Activated CD8-positive, alpha-beta memory T cell treated with anti-CD3 and anti-CD28 coated beads, Interleukin-2, amount 10 ng/mL, durations not matched to agents 7 days and 5 days (primary cell): ENCODE measurements around the gene LAP3. TPM values are rescaled to one million over a fixed set of nuclear protein-coding genes. Genes with fewer than 3 reads are reported as not detected.
"Not testable (repeated sequence)": the region's sequence is repeated elsewhere in the genome, so short reads cannot be mapped to it uniquely, and the experiment has no call there.

Experiments
- ATAC-seq: fragments of 150-1000 bp; cut with Tn5 transposase; one replicate; pipeline ENCODE4 v1.10.0; 2021; ENCODE audit warnings: moderate library complexity
- CTCF ChIA-PET: fragments of 350-600 bp; sonication (Branson Sonifier 250); formaldehyde crosslinking; loops from one replicate; lab custom pipeline; 2021; ENCODE audit warnings: antibody characterized with exemption; lab: Charles Lee
- DNase-seq: peaks from one replicate; pipeline ENCODE4 v3.0.0-alpha.2; 2020
- H3K27ac Mint-ChIP-seq: one replicate; pipeline ENCODE4 v1.8.0; 2021; ENCODE audit warnings: mild to moderate bottlenecking, mixed read lengths
- H3K27me3 Mint-ChIP-seq: one replicate; pipeline ENCODE4 v1.8.0; 2021; ENCODE audit warnings: mixed read lengths
- H3K36me3 Mint-ChIP-seq: one replicate; pipeline ENCODE4 v1.8.0; 2021; ENCODE audit warnings: mild to moderate bottlenecking, mixed read lengths
- H3K4me1 Mint-ChIP-seq: one replicate; pipeline ENCODE4 v1.8.0; 2021; ENCODE audit warnings: mixed read lengths
- H3K4me3 Mint-ChIP-seq: one replicate; pipeline ENCODE4 v1.8.0; 2021; ENCODE audit warnings: mild to moderate bottlenecking, moderate library complexity, mixed read lengths
- H3K9me3 Mint-ChIP-seq: one replicate; pipeline ENCODE4 v1.8.0; 2022; ENCODE audit warnings: low read depth, mixed read lengths
- total RNA-seq, 2 experiments: library from RNA; stranded (reverse); gene quantifications; one replicate each; pipeline ENCODE4 v1.2.3, GENCODE V29; 2021

Gene LAP3
- total RNA-seq, 2 experiments from 2014 or later: 198 to 249 TPM

DNA sequence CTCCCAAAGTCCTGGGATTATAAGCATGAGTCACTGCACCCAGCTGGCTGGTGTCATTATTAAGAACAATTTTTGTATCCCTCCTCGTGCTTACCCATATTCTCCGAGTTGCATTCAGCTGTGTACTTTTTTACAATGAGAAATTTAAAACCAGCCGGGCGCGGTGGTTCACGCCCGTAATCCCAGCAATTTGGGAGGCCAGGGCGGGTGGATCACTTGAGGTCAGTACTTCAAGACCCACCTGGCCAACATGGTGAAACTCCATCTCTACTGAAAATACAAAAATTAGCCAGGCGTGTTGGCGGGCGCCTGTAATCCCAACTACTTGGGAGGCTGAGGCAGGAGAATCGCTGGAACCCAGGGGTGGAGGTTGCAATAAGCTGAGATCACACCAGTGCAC is 1.8 kb upstream of the LAP3 start:
- H3K9me3 Mint-ChIP-seq, H3K4me3 Mint-ChIP-seq, ATAC-seq, DNase-seq, H3K27me3 Mint-ChIP-seq, H3K27ac Mint-ChIP-seq: not testable (repeated sequence)
- CTCF ChIA-PET: interaction anchor here (0.9 to 2.0 kb wide), 3 partner anchors 26 to 234 kb away, joined by 3 to 13 read pairs (median 7); partner anchors contain the start of genes DCAF16 and NCAPG
- peaks cover 29% of the 10 kb centered on the region for H3K4me1 Mint-ChIP-seq
- H3K36me3 Mint-ChIP-seq: peaks cover 20% of the 10 kb centered on the region

DNA sequence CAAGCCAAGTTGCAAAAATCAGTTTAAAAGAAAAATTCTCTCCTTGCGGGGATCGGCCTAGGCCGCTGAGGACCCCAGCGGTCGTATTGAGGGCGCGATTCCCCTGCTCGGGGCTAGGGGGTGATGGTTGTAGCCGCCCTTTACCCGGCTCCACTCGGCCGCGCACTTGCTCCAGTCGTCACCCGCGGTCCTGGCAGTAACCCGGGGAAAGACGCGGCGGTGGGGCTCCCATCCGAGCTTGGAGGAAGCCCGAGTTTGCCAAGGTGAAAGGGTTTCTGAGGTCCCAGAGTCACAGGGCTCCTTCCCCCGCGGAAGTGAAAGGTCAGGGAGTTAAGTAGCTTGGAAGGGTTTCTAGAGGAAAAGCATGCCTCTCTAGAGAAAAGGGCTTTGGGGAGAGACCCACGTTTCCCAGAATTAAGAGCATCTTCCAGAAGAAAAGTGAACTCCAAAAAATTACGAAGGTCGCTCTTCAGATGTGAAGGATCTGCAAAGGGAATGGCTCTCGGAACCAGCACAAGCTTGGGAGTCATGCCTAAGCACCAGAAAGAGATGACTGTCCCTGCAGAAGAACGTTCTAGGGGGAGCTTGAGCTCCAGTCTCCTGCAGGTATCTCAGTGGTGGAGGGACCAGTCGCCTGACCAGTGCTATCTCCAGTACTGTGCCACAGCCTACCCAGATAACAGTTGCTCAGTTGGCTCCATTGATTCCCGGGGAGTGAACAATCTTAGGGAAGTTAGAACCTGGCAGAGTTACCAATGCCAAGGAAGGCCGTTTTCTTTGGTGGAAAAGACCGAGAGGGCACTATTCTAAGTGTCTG is 875 bp downstream of the LAP3 start:
- CTCF ChIA-PET: interaction anchor here (0.7 to 1.5 kb wide), 7 partner anchors 17 to 239 kb away, joined by 3 to 18 read pairs (median 3); partner anchors contain the start of genes DCAF16 and NCAPG
- no peaks in the 10 kb centered on the region for H3K27me3 Mint-ChIP-seq
- no peaks in the 10 kb centered on the region for H3K9me3 Mint-ChIP-seq
- DNase-seq (peak; percentile 64), ATAC-seq (peak; percentile 13)
- peak overlapping the region; percentile 92 for H3K4me3 Mint-ChIP-seq
- peaks cover 44% of the 10 kb centered on the region for H3K4me1 Mint-ChIP-seq
- peaks cover 41% of the 10 kb centered on the region for H3K36me3 Mint-ChIP-seq
- peak overlapping the region; percentile 100 for H3K27ac Mint-ChIP-seq

GRCh38 chr4:17578482-17578891 is 1.5 kb downstream of the LAP3 start:
- Mint-ChIP-seq H3K4me1 (peaks cover 44% of the 10 kb centered on the region), H3K9me3 (no peaks in the 10 kb centered on the region), H3K27me3 (no peaks in the 10 kb centered on the region), H3K36me3 (peaks cover 48% of the 10 kb centered on the region), H3K4me3 (peak overlapping the region; percentile 92), H3K27ac (peak overlapping the region; percentile 100)
- ATAC-seq (peak; percentile 22), DNase-seq (peak; percentile 55)
- CTCF ChIA-PET: interaction anchor here (0.7 to 1.5 kb wide), 7 partner anchors 16 to 239 kb away, joined by 3 to 18 read pairs (median 3); partner anchors contain the start of genes DCAF16 and NCAPG

- CTCF ChIA-PET: no interaction called here
- Mint-ChIP-seq H3K9me3 (no peaks in the 10 kb centered on the region), H3K4me1 (peaks cover 44% of the 10 kb centered on the region), H3K4me3 (no peak overlapping the region), H3K27ac (peak overlapping the region; percentile 40), H3K36me3 (peaks cover 70% of the 10 kb centered on the region), H3K27me3 (no peaks in the 10 kb centered on the region)
- DNase-seq (no peak), ATAC-seq (no peak)
Measured at GRCh38 chr4:17580969-17581368, 4.0 kb downstream of the LAP3 start.

- H3K27ac Mint-ChIP-seq: no peak overlapping the region
- H3K9me3 Mint-ChIP-seq: no peaks in the 10 kb centered on the region
- peaks cover 39% of the 10 kb centered on the region for H3K4me1 Mint-ChIP-seq
- ATAC-seq (no peak), DNase-seq (no peak)
- no peak overlapping the region for H3K4me3 Mint-ChIP-seq
- H3K27me3 Mint-ChIP-seq: no peaks in the 10 kb centered on the region
- H3K36me3 Mint-ChIP-seq: peaks cover 83% of the 10 kb centered on the region
- CTCF ChIA-PET: no interaction called here
Measured at GRCh38 chr4:17583276-17583675, 6.3 kb downstream of the LAP3 start.

- Mint-ChIP-seq H3K9me3 (no peaks in the 10 kb centered on the region), H3K4me3 (no peak overlapping the region), H3K27ac (no peak overlapping the region), H3K27me3 (no peaks in the 10 kb centered on the region), H3K36me3 (peaks cover 83% of the 10 kb centered on the region), H3K4me1 (peaks cover 36% of the 10 kb centered on the region)
- DNase-seq (no peak), ATAC-seq (no peak)
- CTCF ChIA-PET: interaction anchor here (1.2 kb wide), 1 partner anchor 52 kb away, joined by 3 read pairs; no protein-coding TSS in a partner anchor
Measured at GRCh38 chr4:17583941-17584340, 6.9 kb downstream of the LAP3 start.

GRCh38 chr4:17584521-17585213 is 7.7 kb downstream of the LAP3 start:
- no peaks in the 10 kb centered on the region for H3K27me3 Mint-ChIP-seq
- DNase-seq (no peak), ATAC-seq (no peak)
- no peaks in the 10 kb centered on the region for H3K9me3 Mint-ChIP-seq
- no peak overlapping the region for H3K4me3 Mint-ChIP-seq
- peaks cover 80% of the 10 kb centered on the region for H3K36me3 Mint-ChIP-seq
- no peak overlapping the region for H3K27ac Mint-ChIP-seq
- H3K4me1 Mint-ChIP-seq: peaks cover 30% of the 10 kb centered on the region
- CTCF ChIA-PET: interaction anchor here (0.6 to 1.2 kb wide), 3 partner anchors 35 to 849 kb away, joined by 3 read pairs; no protein-coding TSS in a partner anchor

- Mint-ChIP-seq H3K9me3 (no peaks in the 10 kb centered on the region), H3K36me3 (peaks cover 70% of the 10 kb centered on the region), H3K4me1 (peaks cover 22% of the 10 kb centered on the region), H3K27ac (peak overlapping the region; percentile 49), H3K27me3 (no peaks in the 10 kb centered on the region), H3K4me3 (no peak overlapping the region)
- ATAC-seq (no peak), DNase-seq (no peak)
- CTCF ChIA-PET: no interaction called here
Measured at GRCh38 chr4:17587094-17587822, 10.3 kb downstream of the LAP3 start.

DNA sequence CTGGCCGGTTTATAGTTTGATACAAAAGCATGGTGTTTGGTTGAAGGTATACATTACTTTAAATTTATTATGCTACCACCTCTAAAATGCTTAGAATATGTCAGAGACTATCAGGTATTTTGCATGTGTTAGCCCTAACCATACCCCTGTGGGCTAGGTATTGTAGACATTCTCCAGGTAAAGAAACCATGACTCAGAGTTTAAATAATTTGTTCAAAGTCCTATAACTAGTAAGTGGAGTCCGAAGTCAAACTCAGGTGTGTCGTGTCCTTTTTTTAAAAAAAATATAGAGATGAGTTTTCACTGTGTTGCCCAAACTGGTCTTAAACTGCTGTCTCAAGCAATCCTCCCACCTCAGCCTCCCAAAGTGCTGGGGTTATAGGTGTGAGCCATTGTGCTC is 12.4 kb downstream of the LAP3 start:
- ATAC-seq: no peak
- no peaks in the 10 kb centered on the region for H3K9me3 Mint-ChIP-seq
- CTCF ChIA-PET: no interaction called here
- no peak for DNase-seq
- H3K27ac Mint-ChIP-seq: no peak overlapping the region
- H3K4me1 Mint-ChIP-seq: peaks cover 29% of the 10 kb centered on the region
- H3K36me3 Mint-ChIP-seq: peaks cover 68% of the 10 kb centered on the region
- H3K4me3 Mint-ChIP-seq: no peak overlapping the region
- H3K27me3 Mint-ChIP-seq: no peaks in the 10 kb centered on the region

DNA sequence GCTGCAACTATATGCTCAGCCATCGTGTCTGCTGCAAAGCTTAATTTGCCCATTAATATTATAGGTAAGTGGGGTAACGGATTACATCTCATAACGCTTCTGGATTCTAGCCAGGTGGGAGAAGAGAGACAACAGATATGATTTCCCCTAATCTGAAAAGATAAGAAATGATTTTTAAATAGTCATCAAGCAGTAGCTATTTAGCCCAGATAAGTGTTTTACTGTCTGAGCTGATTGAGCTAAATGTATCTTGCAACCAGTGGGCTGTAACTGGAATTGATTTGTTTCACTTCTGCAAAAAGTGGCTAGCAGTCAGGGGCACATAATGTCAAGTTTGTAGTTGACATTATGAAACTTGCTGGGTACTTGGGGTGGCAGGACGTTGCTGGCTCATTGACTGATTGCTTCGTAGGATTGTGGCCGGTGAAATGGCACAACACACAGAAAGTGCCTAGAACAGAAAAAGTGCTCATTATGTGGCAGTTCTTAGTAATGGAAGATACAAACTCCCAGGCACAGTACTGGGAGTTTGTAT is 18.5 kb downstream of the LAP3 start:
- CTCF ChIA-PET: interaction anchor here (1.0 kb wide), 1 partner anchor 17 kb away, joined by 3 read pairs; no protein-coding TSS in a partner anchor
- DNase-seq (no peak), ATAC-seq (no peak)
- peaks cover 15% of the 10 kb centered on the region for H3K4me1 Mint-ChIP-seq
- H3K27me3 Mint-ChIP-seq: no peaks in the 10 kb centered on the region
- H3K27ac Mint-ChIP-seq: no peak overlapping the region
- no peaks in the 10 kb centered on the region for H3K9me3 Mint-ChIP-seq
- H3K4me3 Mint-ChIP-seq: no peak overlapping the region
- peaks cover 62% of the 10 kb centered on the region for H3K36me3 Mint-ChIP-seq

DNA sequence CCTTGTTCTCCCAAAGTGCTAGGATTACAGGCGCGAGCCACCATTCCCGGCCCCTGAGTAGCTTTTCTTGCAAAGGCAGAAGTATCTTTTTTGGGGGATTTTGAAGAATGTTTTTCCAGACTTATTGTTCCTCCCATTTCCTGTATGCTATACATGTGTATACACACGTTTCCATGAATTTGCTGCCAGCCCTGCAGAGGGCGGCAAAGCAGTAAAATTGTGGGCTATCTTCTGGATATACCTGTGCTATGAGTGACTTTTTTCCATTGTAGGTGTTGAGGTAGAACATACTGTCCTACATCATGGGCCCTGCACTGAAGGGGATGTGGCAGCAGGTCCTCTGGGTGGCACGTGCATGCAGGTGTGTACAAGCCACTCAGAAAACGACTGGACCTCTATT is 20.5 kb downstream of the LAP3 start:
- DNase-seq (no peak), ATAC-seq (no peak)
- H3K27me3 Mint-ChIP-seq: no peaks in the 10 kb centered on the region
- H3K4me3 Mint-ChIP-seq: no peak overlapping the region
- CTCF ChIA-PET: interaction anchor here (0.9 kb wide), 1 partner anchor 219 kb away, joined by 3 read pairs; no protein-coding TSS in a partner anchor
- H3K4me1 Mint-ChIP-seq: peaks cover 4% of the 10 kb centered on the region
- H3K27ac Mint-ChIP-seq: no peak overlapping the region
- H3K36me3 Mint-ChIP-seq: peaks cover 60% of the 10 kb centered on the region
- H3K9me3 Mint-ChIP-seq: no peaks in the 10 kb centered on the region

GRCh38 chr4:17599826-17600225 is 22.8 kb downstream of the LAP3 start:
- DNase-seq (no peak), ATAC-seq (no peak)
- Mint-ChIP-seq H3K4me1 (no peaks in the 10 kb centered on the region), H3K36me3 (peaks cover 49% of the 10 kb centered on the region), H3K27ac (no peak overlapping the region), H3K27me3 (no peaks in the 10 kb centered on the region), H3K4me3 (no peak overlapping the region), H3K9me3 (no peaks in the 10 kb centered on the region)
- CTCF ChIA-PET: no interaction called here

GRCh38 chr4:17605236-17605635 is 28.2 kb downstream of the LAP3 start:
- Mint-ChIP-seq H3K27ac (peak overlapping the region; percentile 7), H3K9me3 (no peaks in the 10 kb centered on the region), H3K36me3 (peaks cover 36% of the 10 kb centered on the region), H3K4me3 (no peak overlapping the region), H3K27me3 (no peaks in the 10 kb centered on the region), H3K4me1 (no peaks in the 10 kb centered on the region)
- DNase-seq (no peak), ATAC-seq (no peak)
- CTCF ChIA-PET: no interaction called here
